IPS DF 6.9 (cell line): ENCODE data around the gene STH.

Source experiments
- DNase-seq: peaks from one replicate; pipeline ENCODE4 v3.0.0-alpha.2; 2013; ENCODE audit warnings: low read depth, low spot score
- H3K27ac ChIP-seq: one replicate; pipeline ENCODE4 v1.5.1; 2013; ENCODE audit warnings: low read length, control low read depth
- H3K27me3 ChIP-seq: 2 replicates; pipeline ENCODE4 v1.6.1; 2013; ENCODE audit warnings: mild to moderate bottlenecking, low read length; ENCODE audit not compliant: control insufficient read depth, insufficient read depth
- H3K36me3 ChIP-seq: 2 replicates; pipeline ENCODE4 v1.6.1; 2013; ENCODE audit warnings: low read length; ENCODE audit not compliant: control insufficient read depth, insufficient read depth
- H3K4me1 ChIP-seq: 2 replicates; pipeline ENCODE4 v1.6.1; 2013; ENCODE audit warnings: low read length; ENCODE audit not compliant: control insufficient read depth, insufficient read depth
- H3K4me3 ChIP-seq: 2 replicates; pipeline ENCODE4 v1.5.1; 2013; ENCODE audit warnings: mild to moderate bottlenecking, low read length
- H3K9me3 ChIP-seq: 2 replicates; pipeline ENCODE4 v1.6.1; 2013; ENCODE audit warnings: low read length, inconsistent platforms; ENCODE audit not compliant: control insufficient read depth, insufficient read depth
- WGBS: extraction: QIAGEN DNeasy Blood & Tissue Kit; methylation state at CpG from one replicate; pipeline ENCODE4 v1.1.7; 2013; ENCODE audit warnings: mixed read lengths, missing lambda C conversion rate; ENCODE audit not compliant: insufficient read length, insufficient coverage; 5-methylcytosine and 5-hydroxymethylcytosine counted together

STH gene

GRCh38 chr17:46044286-46044928 is 45.4 kb downstream of the STH start:
- DNase-seq = peak; percentile 50
- peaks cover 17% of the 10 kb centered on the region; the same call in 1 of the 2 replicates for H3K36me3 ChIP-seq
- no peaks in the 10 kb centered on the region for H3K9me3 ChIP-seq
- H3K4me1 ChIP-seq = no peaks in the 10 kb centered on the region
- no peak overlapping the region for H3K27ac ChIP-seq
- no CpG with 5 or more reads among the region's 5 CpGs for WGBS
- H3K27me3 ChIP-seq = no peaks in the 10 kb centered on the region
- no peak overlapping the region for H3K4me3 ChIP-seq

DNA sequence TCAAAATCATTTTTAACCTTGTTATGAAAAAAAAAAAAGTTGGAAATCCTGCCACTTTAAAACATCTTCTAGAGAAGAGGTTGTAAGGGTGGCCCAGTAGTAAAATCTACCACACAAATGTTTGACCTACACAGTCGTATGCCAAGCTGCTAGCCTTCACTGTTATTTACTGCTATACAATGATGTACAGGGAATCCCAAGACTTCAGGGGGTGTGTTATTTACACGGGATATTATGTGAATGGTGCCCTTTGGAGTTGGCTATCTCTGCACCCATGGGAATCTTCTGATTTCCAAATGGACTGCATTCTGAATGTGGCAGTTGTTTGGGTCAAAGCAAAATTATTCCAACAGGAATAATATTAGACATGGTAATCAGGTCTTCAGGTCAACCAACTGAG is 45.9 kb downstream of the STH start:
- no CpG with 5 or more reads among the region's 2 CpGs for WGBS

DNA sequence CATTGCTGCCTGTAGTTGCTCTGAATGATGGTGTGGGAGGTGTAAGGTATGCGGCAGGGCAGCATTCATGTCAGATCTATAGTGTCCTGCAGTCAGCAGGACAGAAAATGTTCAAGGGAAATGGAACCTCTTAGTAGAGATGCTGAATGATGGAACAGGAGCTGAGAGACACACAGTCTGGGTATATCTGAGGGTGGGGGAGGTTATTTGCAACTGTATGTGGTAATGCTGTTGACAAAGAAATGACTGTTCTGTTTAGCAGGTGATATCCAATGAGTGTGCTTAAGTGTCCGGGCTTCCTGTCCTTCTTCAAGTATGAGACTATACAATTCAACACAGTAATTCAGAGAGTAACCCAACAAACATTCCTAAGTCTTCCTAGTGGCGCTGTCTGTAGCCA is 46.6 kb downstream of the STH start:
- no peak for DNase-seq
- no peak overlapping the region for H3K4me3 ChIP-seq
- no peak overlapping the region for H3K27ac ChIP-seq
- no peaks in the 10 kb centered on the region for H3K9me3 ChIP-seq
- H3K4me1 ChIP-seq = no peaks in the 10 kb centered on the region
- peaks cover 18% of the 10 kb centered on the region; the same call in 1 of the 2 replicates for H3K36me3 ChIP-seq
- no peaks in the 10 kb centered on the region for H3K27me3 ChIP-seq
- no CpG with 5 or more reads among the region's 3 CpGs for WGBS

More for the DNA sequence above, 45.9 kb downstream of the STH start:
- no peak overlapping the region for H3K27ac ChIP-seq
- H3K9me3 ChIP-seq = no peaks in the 10 kb centered on the region
- H3K27me3 ChIP-seq = no peaks in the 10 kb centered on the region
- no peak overlapping the region for H3K4me3 ChIP-seq
- H3K36me3 ChIP-seq = peaks cover 14% of the 10 kb centered on the region; the same call in 1 of the 2 replicates
- no peaks in the 10 kb centered on the region for H3K4me1 ChIP-seq
- DNase-seq = no peak

DNA sequence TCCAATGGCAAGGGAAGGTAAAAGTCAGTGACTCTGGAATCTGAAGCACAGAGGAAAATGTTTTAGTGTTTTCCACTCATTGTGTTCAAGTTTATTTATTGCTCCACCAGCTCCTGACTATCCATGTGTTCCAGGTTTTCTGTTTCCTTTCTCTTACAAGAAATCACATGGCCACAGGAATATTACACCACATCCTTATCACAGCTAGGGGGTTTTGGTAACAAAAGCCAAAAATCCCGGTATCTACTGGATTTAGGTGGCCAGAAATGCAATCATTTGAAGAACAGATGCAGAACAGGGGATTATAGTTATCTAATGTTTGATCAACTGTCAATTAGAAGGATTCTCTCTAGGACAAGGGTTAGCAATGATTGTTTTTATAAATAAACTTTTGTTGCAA is 47.9 kb downstream of the STH start:
- H3K4me1 ChIP-seq = no peaks in the 10 kb centered on the region
- WGBS = no CpG with 5 or more reads among the region's 1 CpG
- no peak overlapping the region for H3K4me3 ChIP-seq
- no peak for DNase-seq
- no peak overlapping the region for H3K27ac ChIP-seq
- no peaks in the 10 kb centered on the region for H3K27me3 ChIP-seq
- peaks cover 20% of the 10 kb centered on the region; the same call in 1 of the 2 replicates for H3K36me3 ChIP-seq
- H3K9me3 ChIP-seq = no peaks in the 10 kb centered on the region

- peaks cover 20% of the 10 kb centered on the region; the same call in 1 of the 2 replicates for H3K36me3 ChIP-seq
- H3K9me3 ChIP-seq = no peaks in the 10 kb centered on the region
- no peaks in the 10 kb centered on the region for H3K27me3 ChIP-seq
- H3K4me3 ChIP-seq = no peak overlapping the region
- WGBS = no CpG with 5 or more reads among the region's 5 CpGs
- no peak overlapping the region for H3K27ac ChIP-seq
- no peak for DNase-seq
- H3K4me1 ChIP-seq = no peaks in the 10 kb centered on the region
Observed at GRCh38 chr17:46047398-46047797, 48.3 kb downstream of the STH start.

DNA sequence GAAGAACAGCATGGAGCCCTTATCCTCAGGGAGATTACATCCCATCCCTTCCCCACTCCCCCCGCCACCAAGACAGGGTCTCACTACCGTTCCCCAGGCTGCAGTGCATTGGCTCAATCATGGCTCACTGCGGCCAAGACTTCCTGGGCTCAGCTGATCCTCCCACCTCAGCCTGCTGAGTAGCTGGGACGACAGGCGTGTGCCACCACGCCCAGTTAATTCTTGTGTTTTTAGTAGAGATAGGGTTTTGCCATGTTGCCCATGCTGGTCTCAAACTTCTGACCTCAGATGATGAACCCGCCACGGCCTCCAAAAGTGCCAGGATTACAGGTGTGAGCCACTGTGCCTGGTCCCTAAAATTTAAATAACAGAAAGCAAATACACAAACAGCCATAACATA is 48.8 kb downstream of the STH start:
- Histone ChIP-seq H3K4me3 (no peak overlapping the region), H3K27ac (no peak overlapping the region), H3K27me3 (no peaks in the 10 kb centered on the region), H3K36me3 (peaks cover 20% of the 10 kb centered on the region; the same call in 1 of the 2 replicates), H3K9me3 (no peaks in the 10 kb centered on the region), H3K4me1 (no peaks in the 10 kb centered on the region)
- DNase-seq = no peak
- WGBS = no CpG with 5 or more reads among the region's 8 CpGs
